H9 (cell line): Measurements from ENCODE around the gene ACOT7. TPM values are rescaled to one million over a fixed set of nuclear protein-coding genes. Genes with fewer than 3 reads are reported as not detected.
A peak's percentile ranks its signal among the peaks of the same experiment; 100 is the strongest.

Experiments
- DNase-seq: peaks from one replicate; pipeline ENCODE4 v3.0.0-alpha.2; 2017
- H2AFZ ChIP-seq: one replicate; pipeline ENCODE4 v1.6.1; 2013; ENCODE audit warnings: mild to moderate bottlenecking, low read length, control low read depth, moderate library complexity
- H2AK5ac ChIP-seq: 2 replicates; pipeline ENCODE4 v1.6.1; 2013; ENCODE audit warnings: low read length, control low read depth, mixed read lengths; ENCODE audit not compliant: insufficient read length
- H2BK120ac ChIP-seq: one replicate; pipeline ENCODE4 v1.6.1; 2013; ENCODE audit warnings: low read depth, mild to moderate bottlenecking, low read length, control low read depth, inconsistent platforms; ENCODE audit not compliant: poor library complexity, severe bottlenecking
- H2BK12ac ChIP-seq: 2 replicates; pipeline ENCODE4 v1.6.1; 2013; ENCODE audit warnings: low read length, control low read depth, mixed read lengths, low read depth; ENCODE audit not compliant: insufficient read length
- H2BK15ac ChIP-seq: 2 replicates; pipeline ENCODE4 v1.6.1; 2013; ENCODE audit warnings: low read depth, low read length, control low read depth
- H2BK20ac ChIP-seq: one replicate; pipeline ENCODE4 v1.6.1; 2013; ENCODE audit warnings: low read depth, mild to moderate bottlenecking, low read length, control low read depth, inconsistent platforms; ENCODE audit not compliant: poor library complexity, severe bottlenecking
- H2BK5ac ChIP-seq: 2 replicates; pipeline ENCODE4 v1.6.1; 2013; ENCODE audit warnings: low read length, control low read depth, mixed read lengths; ENCODE audit not compliant: insufficient read length
- H3K14ac ChIP-seq: 2 replicates; pipeline ENCODE4 v1.6.1; 2013; ENCODE audit warnings: low read length, control low read depth; ENCODE audit not compliant: insufficient read depth
- H3K18ac ChIP-seq: 2 replicates; pipeline ENCODE4 v1.6.1; 2013; ENCODE audit warnings: low read depth, mild to moderate bottlenecking, mixed read lengths, low read length, control low read depth; ENCODE audit not compliant: insufficient read length
- H3K23ac ChIP-seq: 2 replicates; pipeline ENCODE4 v1.6.1; 2013; ENCODE audit warnings: low read length, control low read depth, mixed read lengths, low read depth; ENCODE audit not compliant: insufficient read length
- H3K23me2 ChIP-seq: 2 replicates; pipeline ENCODE4 v1.6.1; 2013; ENCODE audit warnings: low read depth, mild to moderate bottlenecking, mixed read lengths, low read length, control low read depth; ENCODE audit not compliant: insufficient read length, poor library complexity, severe bottlenecking
- H3K27ac ChIP-seq: 2 replicates; pipeline ENCODE4 v1.5.1; 2013; ENCODE audit warnings: low read length, control low read depth, mixed read lengths, low read depth; ENCODE audit not compliant: insufficient read length
- H3K27me3 ChIP-seq: 2 replicates; pipeline ENCODE4 v1.6.1; 2013; ENCODE audit warnings: low read length, control low read depth, inconsistent platforms; ENCODE audit not compliant: insufficient read depth
- H3K4ac ChIP-seq: 2 replicates; pipeline ENCODE4 v1.6.1; 2013; ENCODE audit warnings: low read depth, mild to moderate bottlenecking, control low read depth, inconsistent platforms, low read length, moderate library complexity
- H3K4me1 ChIP-seq: 2 replicates; pipeline ENCODE4 v1.6.1; 2013; ENCODE audit warnings: low read length, control low read depth, inconsistent platforms; ENCODE audit not compliant: insufficient read depth
- H3K4me2 ChIP-seq: 2 replicates; pipeline ENCODE4 v1.6.1; 2013; ENCODE audit warnings: low read length, control low read depth, mixed read lengths; ENCODE audit not compliant: insufficient read length, insufficient read depth
- H3K56ac ChIP-seq: 2 replicates; pipeline ENCODE4 v1.6.1; 2013; ENCODE audit warnings: low read depth, mild to moderate bottlenecking, mixed read lengths, low read length, control low read depth; ENCODE audit not compliant: insufficient read length
- H3K79me1 ChIP-seq: 2 replicates; pipeline ENCODE4 v1.6.1; 2013; ENCODE audit warnings: low read depth, mild to moderate bottlenecking, moderate library complexity, low read length, control low read depth, inconsistent platforms; ENCODE audit not compliant: insufficient read depth, poor library complexity, severe bottlenecking
- H3K79me2 ChIP-seq: 2 replicates; pipeline ENCODE4 v1.6.1; 2013; ENCODE audit warnings: low read length, control low read depth, inconsistent platforms; ENCODE audit not compliant: insufficient read depth
- H3K9ac ChIP-seq: 2 replicates; pipeline ENCODE4 v1.6.1; 2013; ENCODE audit warnings: low read length, control low read depth, mixed read lengths; ENCODE audit not compliant: insufficient read length; ENCODE audit errors: extremely low read depth
- H3K9me3 ChIP-seq: one replicate; pipeline ENCODE4 v1.6.1; 2013; ENCODE audit warnings: low read depth, low read length, inconsistent platforms; ENCODE audit not compliant: control insufficient read depth
- H3T11ph ChIP-seq: one replicate; pipeline ENCODE4 v1.6.1; 2013; ENCODE audit warnings: mild to moderate bottlenecking, low read length, control low read depth, inconsistent platforms
- H4K20me1 ChIP-seq: one replicate; pipeline ENCODE4 v1.6.1; 2013; ENCODE audit not compliant: control insufficient read depth, insufficient read length, insufficient read depth
- H4K5ac ChIP-seq: 2 replicates; pipeline ENCODE4 v1.6.1; 2013; ENCODE audit warnings: low read depth, mild to moderate bottlenecking, mixed read lengths, low read length, control low read depth; ENCODE audit not compliant: insufficient read length
- H4K8ac ChIP-seq: replicated peaks from 2 replicates; pipeline ENCODE4 v1.6.1; 2013; ENCODE audit warnings: low read length, control low read depth, mixed read lengths, low read depth; ENCODE audit not compliant: insufficient read length
- H4K91ac ChIP-seq: 2 replicates; pipeline ENCODE4 v1.6.1; 2013; ENCODE audit warnings: low read depth, mild to moderate bottlenecking, moderate library complexity, mixed read lengths, low read length, control low read depth; ENCODE audit not compliant: insufficient read length
- H3K27ac Mint-ChIP-seq, 3 experiments: 2 replicates in 2 of 3; 3 replicates in 1 of 3; pipeline ENCODE4 v1.8.0; 2020 to 2021; ENCODE audit warnings: mixed read lengths in 3 of 3, mild to moderate bottlenecking in 1 of 3, moderate library complexity in 1 of 3
- H3K27me3 Mint-ChIP-seq: 2 replicates; pipeline ENCODE4 v1.8.0; 2021; ENCODE audit warnings: low read depth, mild to moderate bottlenecking, moderate library complexity, mixed read lengths
- H3K36me3 Mint-ChIP-seq, 3 experiments: 2 replicates in 2 of 3; 3 replicates in 1 of 3; pipeline ENCODE4 v1.8.0; 2020 to 2021; ENCODE audit warnings: low read depth in 3 of 3, mixed read lengths in 3 of 3; ENCODE audit not compliant: insufficient read depth in 1 of 3
- H3K4me1 Mint-ChIP-seq, 2 experiments: 2 replicates each; pipeline ENCODE4 v1.8.0; 2020; ENCODE audit warnings: mixed read lengths in 2 of 2
- H3K4me3 Mint-ChIP-seq, 2 experiments: 2 replicates in 1 of 2; 3 replicates in 1 of 2; pipeline ENCODE4 v1.8.0; 2020 to 2021; ENCODE audit warnings: mild to moderate bottlenecking in 2 of 2, mixed read lengths in 2 of 2, moderate library complexity in 1 of 2
- H3K9me3 Mint-ChIP-seq, 2 experiments: 2 replicates in 1 of 2; 3 replicates in 1 of 2; pipeline ENCODE4 v1.8.0; 2020; ENCODE audit warnings: mild to moderate bottlenecking in 2 of 2, mixed read lengths in 2 of 2, moderate library complexity in 1 of 2
- WGBS: extraction: QIAGEN DNeasy Blood & Tissue Kit; methylation state at CpG from one replicate; pipeline ENCODE4 v1.1.7; 2013; ENCODE audit warnings: missing lambda C conversion rate, low lambda C conversion rate, mixed read lengths; ENCODE audit not compliant: insufficient read length; ENCODE audit errors: extremely low coverage; 5-methylcytosine and 5-hydroxymethylcytosine counted together
- total RNA-seq: library from RNA; stranded (reverse); gene quantifications from 2 replicates; pipeline ENCODE4 v1.2.1, GENCODE V29; 2021
- TF ChIP-seq, protein P1 (sequence below): fragments of 200-600 bp; sonication (generic); conservative IDR thresholded peaks from 3 replicates; pipeline ENCODE4 v1.8.0; 2021; ENCODE audit warnings: antibody characterized with exemption, mild to moderate bottlenecking

The ACOT7 gene
- total RNA-seq, 1 experiment from 2014 or later, result 87.4 TPM

DNA sequence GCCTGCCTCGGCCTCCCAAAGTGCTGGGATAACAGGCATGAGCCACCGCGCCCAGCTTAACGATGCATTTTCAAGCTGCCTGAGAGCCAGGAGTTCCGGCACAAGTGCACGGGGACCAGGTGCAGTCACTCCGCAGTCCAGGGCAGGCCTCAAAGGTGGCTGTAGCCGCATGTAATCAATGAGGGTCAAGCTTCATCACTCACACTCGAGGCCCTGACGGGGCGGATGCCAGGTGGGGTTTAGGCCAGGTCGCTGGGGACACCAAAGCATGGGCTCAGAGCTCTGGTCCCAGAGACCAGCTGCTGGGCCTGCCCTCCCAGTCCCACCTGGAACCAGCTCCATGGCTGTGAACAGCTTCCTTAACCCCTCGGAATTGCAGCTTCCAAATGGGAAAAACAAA lies 106.5 kb downstream of the ACOT7 start:
- Histone ChIP-seq H2BK5ac (no peak overlapping the region), H2BK15ac (no peak overlapping the region), H4K91ac (no peak overlapping the region), H3K79me2 (no peaks in the 10 kb centered on the region), H2AK5ac (no peak overlapping the region), H4K20me1 (no peaks in the 10 kb centered on the region), H3K23me2 (no peaks in the 10 kb centered on the region), H3K23ac (no peak overlapping the region), H3K18ac (no peak overlapping the region), H3K9ac (no peak overlapping the region), H2BK120ac (no peak overlapping the region), H4K8ac (no peak overlapping the region), H3K4me1 (no peaks in the 10 kb centered on the region), H3K27ac (no peak overlapping the region), H3K9me3 (no peaks in the 10 kb centered on the region), H3K79me1 (no peaks in the 10 kb centered on the region), H2BK12ac (no peak overlapping the region), H3K4ac (no peak overlapping the region), H3K14ac (no peak overlapping the region), H3K27me3 (no peaks in the 10 kb centered on the region), H3T11ph (no peak overlapping the region), H2BK20ac (no peak overlapping the region), H3K56ac (no peak overlapping the region), H2AFZ (no peak overlapping the region), H4K5ac (no peak overlapping the region), H3K4me2 (no peak overlapping the region)
- Mint-ChIP-seq H3K9me3 (no peaks in the 10 kb centered on the region), H3K27ac (peak overlapping the region in 1 of 3 experiments; percentile 51; a peak in 1 of 7 replicates), H3K36me3 (peaks cover 0 to 8% (median 7%) of the 10 kb centered on the region in 3 experiments; a peak in 3 of 7 replicates), H3K27me3 (no peaks in the 10 kb centered on the region), H3K4me3 (no peak overlapping the region), H3K4me1 (no peaks in the 10 kb centered on the region)
- no peak for DNase-seq
- no CpG with 5 or more reads among the region's 13 CpGs for WGBS
- TF ChIP-seq, protein P1, sequence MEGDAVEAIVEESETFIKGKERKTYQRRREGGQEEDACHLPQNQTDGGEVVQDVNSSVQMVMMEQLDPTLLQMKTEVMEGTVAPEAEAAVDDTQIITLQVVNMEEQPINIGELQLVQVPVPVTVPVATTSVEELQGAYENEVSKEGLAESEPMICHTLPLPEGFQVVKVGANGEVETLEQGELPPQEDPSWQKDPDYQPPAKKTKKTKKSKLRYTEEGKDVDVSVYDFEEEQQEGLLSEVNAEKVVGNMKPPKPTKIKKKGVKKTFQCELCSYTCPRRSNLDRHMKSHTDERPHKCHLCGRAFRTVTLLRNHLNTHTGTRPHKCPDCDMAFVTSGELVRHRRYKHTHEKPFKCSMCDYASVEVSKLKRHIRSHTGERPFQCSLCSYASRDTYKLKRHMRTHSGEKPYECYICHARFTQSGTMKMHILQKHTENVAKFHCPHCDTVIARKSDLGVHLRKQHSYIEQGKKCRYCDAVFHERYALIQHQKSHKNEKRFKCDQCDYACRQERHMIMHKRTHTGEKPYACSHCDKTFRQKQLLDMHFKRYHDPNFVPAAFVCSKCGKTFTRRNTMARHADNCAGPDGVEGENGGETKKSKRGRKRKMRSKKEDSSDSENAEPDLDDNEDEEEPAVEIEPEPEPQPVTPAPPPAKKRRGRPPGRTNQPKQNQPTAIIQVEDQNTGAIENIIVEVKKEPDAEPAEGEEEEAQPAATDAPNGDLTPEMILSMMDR, result no peak
